A204.1 (cell line): Measurements from ENCODE around the gene CWH43.
"Not testable (repeated sequence)": the region's sequence is repeated elsewhere in the genome, so short reads cannot be mapped to it uniquely, and the experiment has no call there.

Experiments
- FAIRE-seq: peaks from 2 replicates; lab custom pipeline; 2012; peaks lifted over from hg19 to GRCh38; lab: Jason Lieb, UNC

Gene CWH43

DNA sequence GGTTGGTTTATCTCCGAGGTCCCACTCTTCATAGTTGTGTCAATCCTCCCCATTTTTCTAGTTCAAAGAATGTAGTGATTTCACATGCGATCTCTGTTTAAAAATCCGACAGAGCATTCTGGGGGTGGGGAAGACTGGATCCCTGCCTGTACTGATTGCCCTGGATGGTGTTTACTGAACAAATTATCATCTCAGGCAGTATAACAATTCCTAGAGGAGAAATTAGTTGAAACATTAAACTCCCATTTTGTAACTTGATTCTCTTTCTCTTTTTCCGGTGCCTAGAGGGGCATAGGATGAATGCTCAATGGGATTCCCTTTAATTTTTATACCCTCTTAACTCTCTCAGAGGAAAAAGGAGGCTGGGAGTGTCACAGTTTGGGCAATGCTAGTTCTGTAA, 10.0 kb upstream of the CWH43 start:
- no peak for FAIRE-seq

DNA sequence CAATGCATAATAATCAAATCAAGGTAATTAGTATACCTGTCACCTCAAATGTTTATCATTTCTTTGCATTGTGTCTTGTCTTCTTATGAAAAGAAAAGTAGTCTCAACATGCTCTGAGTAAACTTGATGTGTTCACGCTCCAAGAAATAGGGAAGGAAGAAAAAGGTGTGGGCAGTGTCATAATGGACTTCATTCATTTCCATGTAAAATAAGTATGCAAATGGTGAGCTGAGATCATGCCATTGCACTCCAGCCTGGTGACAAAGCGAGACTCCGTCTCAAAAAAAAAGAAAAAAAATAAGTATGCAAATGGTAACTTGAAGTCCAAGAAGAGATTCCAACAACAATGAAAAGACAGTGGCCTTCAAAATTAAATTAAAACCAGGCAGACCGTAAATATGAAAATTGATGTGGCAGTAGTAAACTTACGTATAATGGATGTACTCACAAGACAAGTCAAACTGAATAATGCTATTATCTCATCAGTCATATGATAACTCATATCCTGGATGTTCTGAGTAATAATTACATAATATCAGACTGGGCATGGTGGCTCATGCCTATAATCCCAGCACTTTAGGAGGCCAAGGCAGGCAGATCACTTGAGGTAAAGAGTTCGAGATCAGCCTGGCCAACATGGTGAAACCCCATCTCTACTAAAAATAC, 6.0 kb upstream of the CWH43 start:
- no peak for FAIRE-seq

DNA sequence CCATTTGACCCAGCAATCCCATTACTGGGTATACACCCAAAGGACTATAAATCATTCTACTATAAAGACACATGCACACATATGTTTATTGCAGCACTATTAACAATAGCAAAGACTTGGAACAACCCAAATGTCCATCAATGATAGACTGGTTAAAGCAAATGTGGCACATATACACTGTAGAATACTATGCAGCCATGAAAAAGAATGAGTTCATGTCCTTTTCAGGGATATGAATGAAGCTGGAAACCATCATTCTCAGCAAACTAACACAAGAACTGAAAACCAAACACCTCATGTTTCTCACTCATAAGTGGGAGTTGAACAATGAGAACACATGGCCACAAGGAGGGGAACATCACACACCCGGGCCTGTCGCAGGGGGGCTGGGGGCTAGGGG, 2.1 kb upstream of the CWH43 start:
- not testable (repeated sequence) for FAIRE-seq

DNA sequence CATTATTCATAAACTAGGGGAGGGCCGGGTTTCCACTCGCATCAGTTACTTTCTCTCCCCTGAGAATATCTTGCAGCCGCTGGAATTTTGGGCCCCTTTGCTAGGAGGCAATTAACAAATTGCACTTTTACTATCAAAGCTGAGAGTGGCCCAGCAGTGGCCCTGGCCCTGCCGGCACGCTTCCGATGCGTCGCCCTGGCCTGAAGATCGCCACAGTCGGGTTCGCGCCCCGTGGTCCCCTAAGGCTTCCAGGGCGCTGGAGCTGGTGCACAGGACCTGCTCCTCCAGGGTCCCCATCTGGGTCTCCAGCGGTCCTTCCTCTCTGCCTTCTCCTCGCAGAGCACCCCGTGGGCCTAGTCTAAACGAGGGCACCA, 486 bp upstream of the CWH43 start:
- FAIRE-seq, result no peak

DNA sequence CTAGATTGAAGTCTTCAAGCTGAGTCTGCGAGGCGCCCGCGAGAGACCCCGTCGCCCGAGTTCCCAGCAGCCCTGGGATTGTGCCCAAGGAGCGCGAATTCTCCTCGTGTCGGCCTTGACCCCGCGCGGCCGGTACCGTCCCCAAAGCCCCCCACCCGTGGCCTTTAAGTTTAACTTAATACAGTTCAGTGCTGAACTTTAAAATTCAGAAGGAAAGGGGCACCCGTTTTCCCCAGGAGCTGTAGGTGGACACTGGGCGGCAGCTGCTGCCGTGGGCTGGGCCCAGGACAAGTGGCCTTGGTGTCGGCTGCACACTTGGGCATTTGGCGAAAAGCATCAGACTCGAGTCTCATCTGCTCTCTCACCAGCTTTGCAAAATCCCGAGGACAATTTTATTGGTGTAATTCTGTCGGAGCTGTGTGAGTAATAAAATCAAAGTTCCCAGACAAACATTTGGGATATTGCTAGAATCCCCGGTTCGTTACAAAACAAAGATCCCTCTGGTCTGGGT, 634 bp downstream of the CWH43 start:
- no peak for FAIRE-seq

DNA sequence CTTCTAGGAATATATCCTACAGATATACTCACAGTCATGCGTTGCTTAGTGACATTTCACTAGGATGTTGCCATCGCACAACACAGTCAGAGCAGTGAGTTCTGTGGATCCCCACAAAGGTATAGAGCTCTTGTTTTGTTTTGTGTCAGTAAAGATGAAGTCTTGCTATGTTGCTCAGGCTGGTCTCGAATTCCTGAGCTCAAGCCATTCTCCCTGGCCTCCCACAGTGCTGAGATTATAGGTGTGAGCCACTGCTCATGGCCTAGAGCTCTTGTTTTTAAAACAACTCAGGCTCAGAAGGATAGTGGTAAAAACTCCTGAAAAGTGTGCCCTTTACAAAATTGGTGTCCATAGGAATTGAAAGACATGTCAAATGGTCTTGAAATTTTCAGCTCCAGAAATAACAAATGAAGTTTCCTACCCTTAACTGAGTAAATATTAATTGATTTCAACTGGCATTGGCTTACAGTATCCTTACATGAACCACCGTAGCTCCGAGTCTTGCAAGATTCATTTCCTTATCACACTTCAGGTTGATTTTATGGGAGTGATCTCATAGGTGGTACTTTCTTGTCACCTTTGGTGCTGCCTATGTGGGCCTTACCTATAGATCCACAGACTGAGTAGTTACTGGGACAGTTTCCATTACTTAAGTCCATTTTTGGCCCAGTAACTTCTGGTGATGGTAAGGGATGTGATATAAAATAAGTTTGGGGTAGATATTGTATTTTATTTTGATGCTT, 3.6 kb downstream of the CWH43 start:
- FAIRE-seq, result no peak

DNA sequence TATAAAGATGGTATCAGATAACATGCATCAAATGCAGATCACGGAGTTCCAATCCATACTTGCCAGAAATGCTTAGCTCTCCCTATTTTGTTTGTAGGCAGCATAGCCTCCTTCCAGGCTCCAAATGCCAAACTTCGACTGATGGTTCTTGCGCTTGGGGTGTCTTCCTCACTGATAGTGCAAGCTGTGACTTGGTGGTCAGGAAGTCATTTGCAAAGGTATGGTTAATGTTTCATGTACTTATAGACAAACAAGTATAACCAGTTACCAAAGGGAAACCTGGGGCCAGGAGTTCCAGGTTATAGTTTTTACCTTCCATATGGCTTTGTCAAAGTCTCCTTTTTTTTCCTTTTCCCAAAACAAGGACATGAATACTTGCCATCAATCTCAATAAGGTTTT, 5.3 kb downstream of the CWH43 start:
- no peak for FAIRE-seq

DNA sequence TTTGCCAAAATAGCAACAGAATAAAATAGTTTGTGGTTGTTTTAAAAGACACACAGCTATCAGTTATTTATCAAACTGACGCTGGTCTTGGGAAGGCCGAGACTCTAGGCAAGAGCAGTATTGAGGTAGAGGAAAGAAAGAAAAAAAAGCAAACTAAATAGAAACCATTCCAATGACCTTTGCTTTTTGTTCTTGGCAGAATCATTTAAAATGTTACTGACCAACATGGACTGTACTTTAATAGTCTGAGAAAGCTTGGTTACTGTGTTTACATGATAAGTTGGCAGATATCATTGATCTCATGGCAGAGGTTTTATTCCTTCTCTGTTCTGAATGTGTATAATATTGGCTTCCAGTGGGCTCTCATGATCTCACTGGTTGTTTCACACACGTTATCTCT, 11.9 kb downstream of the CWH43 start:
- no peak for FAIRE-seq

DNA sequence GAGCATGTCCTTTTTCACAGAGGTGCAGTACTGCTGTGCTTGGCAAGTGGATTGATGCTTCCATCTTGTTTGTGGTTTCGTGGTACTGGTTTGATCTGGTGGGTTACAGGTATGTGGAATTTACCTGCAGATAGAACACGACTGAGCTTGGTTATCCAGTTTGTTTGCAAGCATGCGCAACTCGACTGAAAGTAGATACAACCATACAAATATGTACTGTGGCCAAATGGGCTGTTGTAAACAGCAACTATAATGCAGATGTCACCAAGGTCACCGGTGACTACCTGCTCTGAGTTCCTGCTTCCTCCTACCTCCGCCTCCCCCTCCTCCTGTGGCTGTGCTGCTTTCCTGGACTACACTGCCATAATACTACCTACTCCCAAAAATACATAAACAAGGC, 12.4 kb downstream of the CWH43 start:
- no peak for FAIRE-seq

DNA sequence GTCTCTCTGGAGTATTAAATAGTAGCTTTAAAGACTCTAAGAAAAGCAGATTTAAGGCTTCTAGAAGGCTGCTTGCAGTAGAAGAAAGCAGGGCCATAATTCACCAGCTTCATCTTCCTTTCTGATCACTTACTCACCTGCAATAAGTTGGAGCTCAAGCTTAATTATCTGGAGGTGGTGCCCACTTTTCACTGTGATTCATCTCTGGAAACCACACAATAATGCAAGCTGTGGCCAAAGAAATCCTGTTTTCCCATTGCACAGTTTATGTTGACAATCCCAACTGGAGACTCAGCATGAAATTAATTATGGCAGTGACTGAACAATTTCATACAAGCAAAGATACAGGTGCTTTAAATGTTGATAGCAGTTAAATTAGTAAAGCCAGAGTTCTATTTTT, 14.7 kb downstream of the CWH43 start:
- no peak for FAIRE-seq

DNA sequence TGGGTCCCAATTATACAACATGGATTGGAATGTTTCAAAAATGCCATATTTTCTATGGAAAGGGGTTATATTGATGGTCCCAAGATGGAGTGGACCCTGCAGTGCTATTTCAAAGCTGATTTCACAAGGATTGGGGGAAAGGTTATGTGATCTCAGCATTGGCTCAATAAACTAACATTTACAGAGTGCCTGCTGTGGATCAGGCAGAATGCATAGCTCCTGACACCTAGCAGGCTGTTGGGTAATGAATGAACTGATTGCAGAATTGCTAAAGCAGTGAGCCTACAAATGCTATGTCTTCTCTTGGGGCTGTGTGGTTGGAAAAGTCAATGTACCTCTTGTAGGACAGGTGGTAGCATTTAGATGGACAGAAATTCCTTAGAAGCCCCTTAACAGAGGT, 16.9 kb downstream of the CWH43 start:
- no peak for FAIRE-seq

DNA sequence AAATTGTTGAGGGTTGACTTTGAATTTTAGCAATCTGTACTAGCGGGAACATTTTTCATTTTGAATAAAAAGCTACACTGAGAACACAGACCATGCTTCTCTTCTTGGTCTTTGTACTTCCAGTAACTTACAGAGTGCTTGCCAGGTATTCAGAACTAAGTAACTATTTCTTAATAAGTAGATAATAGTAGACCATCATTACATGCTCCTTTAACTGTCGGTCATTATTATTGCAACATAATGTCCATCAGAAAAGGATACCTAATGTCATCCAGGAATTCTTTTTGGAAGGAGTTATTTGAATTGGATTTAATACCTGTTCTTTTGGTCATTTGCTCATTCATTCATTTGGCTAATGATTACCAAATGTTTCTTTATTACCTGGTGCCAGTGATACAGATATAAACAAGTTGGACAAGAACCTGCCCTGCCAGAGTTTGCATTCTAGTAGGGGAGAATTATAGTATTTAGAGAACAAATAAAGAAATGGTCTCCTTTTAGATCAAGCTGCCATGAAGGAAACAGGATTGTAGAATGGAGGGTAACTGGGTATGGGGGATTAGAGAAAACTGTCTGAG, 32.7 kb downstream of the CWH43 start:
- no peak for FAIRE-seq

DNA sequence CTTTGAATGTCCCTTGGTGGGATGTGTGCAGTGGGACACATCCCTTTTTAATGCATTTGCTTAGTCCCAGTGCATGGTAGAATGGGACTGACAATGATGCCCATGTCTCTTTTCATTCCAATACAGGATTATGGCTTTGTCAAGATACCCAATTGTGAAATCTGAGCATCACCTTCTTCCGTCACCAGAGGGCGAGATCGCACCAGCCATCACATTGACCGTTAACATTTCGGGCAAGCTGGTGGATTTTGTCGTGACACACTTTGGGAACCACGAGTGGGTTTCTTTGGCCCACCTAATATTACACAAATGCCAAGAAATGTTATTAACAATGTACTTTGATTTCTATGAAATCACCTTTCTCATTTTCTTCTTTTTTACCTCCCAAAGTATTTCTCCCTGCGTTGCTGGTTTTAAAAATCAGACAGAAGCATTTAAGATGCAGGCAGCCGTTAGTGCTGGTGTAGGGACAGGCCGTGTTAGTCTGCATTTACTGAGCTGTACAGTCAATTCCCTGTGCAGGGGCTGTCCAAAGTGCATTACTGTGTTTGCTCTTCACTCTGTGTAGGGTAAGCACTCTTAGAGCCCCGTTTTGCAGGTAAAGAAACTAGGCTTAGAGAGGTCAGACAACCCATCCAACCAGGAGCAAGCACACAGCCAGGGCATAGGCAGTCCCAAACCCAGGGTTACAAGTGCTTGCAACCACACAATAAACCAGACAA, 46.5 kb downstream of the CWH43 start:
- FAIRE-seq, result peak; percentile 72

DNA sequence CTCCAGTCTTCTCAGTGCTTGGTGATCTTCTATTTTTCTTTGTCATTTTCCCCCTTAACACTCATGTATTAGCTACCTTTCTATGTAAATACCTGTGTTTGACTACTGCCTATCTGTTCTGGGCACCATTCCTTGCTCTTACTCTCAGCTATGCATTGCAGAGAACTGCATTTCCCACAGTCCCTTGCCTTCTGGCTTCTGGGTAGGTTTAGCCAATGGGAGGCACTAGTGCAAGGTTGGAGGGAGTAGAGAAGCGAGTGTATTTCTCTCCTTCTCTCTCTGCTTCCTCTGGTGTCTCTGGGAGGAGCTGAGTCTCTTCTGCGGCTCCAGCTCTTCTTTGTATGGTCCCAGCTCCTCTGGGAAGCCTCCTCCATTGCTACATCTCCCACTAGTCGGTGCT, 50.5 kb downstream of the CWH43 start:
- FAIRE-seq, result no peak

DNA sequence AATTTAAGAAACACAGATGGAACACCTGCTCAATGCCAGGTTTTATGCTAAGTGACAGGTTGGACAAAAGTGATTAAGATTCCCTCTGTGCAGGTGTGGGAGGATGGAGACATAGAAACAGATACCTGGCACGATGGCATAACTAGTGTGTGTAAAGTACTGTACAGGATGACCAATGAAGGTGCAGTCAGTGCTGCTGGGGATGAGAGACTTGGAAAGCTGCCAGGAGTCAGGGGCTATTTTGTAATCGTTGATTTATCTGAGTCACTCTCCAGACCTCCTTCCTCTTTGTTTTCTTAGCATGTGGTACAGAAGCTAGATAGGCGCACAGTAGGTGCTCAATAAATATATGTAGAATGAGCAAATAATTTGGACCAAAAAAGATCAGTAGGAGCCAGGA, 58.2 kb downstream of the CWH43 start:
- no peak for FAIRE-seq

DNA sequence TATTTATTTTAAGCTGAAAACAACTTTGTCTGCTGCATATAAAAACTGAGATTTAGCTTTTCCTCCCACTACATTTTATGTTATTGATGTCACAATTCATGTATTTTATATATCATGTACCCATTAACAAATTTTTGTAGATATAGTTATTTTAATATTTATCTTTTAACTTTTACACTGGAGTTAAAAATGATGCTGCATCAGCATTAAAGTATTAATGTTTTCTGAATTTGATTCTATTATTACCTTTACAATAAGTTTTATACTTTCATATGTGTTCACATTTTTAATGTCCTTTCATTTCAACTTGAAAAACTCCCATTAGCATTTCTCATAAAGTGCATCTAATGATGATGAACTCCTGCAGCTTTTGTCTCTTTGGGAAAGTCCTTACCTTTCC, 72.2 kb downstream of the CWH43 start:
- no peak for FAIRE-seq

DNA sequence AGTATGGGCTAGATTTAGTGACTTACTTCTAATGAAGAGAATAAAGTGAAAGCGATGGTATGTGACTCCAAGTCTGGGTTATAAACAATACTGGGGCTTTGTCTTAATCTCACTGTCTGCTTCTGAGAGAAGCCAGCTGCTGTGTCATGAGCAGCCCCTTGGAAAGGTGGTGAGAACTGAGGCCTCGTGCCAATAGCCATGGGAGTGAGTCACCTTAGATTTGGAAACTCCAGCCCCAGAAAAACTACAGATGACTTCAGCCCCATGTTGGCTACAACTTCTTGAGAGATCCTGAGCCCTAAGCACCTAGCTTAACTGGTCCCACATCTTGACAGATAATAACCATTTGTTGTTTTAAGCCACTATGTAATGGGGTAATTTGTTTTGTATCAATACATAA, 77.6 kb downstream of the CWH43 start:
- no peak for FAIRE-seq

DNA sequence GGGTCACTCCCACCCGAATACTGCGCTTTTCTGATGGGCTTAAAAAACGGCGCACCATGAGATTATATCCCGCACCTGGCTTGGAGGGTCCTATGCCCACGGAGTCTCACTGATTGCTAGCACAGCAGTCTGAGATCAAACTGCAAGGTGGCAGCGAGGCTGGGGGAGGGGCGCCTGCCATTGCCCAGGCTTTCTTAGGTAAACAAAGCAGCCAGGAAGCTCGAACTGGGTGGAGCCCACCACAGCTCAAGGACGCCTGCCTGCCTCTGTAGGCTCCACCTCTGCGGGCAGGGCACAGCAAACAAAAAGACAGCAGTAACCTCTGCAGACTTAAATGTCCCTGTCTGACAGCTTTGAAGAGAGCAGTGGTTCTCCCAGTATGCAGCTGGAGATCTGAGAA, 86.1 kb downstream of the CWH43 start:
- FAIRE-seq, result not testable (repeated sequence)

DNA sequence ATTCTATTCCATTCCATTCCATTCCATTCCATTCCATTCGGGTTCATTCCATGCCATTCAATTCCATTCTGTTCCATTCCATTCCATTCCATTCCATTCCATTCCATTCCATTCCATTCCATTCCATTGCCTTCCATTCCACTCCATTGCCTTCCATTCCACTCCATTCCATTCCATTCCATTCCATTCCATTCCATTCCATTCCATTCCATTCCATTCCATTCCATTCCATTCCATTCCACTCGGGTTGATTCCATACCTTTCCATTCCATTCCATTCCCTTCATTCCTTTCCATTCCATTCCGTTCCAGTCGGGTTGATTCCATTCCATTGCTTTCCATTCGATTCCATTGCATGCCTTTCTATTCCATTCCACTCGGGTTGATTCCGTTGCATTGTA, 105.8 kb downstream of the CWH43 start:
- not testable (repeated sequence) for FAIRE-seq

DNA sequence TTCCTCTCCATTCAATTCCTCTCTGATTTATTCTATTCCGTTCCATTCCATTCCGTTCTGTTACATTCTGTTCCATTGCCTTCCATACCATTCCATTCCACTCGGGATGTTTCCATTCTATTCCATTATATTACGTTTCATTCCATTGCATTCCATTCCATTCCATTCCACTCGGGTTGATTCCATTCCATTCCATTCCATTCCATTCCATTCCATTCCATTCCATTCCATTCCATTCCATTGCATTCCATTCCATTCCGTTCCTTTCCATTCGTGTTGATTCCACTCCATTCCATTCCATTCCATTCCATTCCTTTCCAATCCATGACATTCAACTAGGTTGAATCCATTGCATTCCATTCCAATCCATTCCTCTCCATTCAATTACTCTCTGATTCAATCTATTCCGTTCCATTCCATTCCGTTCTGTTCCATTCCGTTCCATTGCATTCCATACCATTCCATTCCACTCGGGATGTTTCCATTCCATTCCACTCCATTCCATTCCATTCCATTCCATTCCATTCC, 106.6 kb downstream of the CWH43 start:
- not testable (repeated sequence) for FAIRE-seq

DNA sequence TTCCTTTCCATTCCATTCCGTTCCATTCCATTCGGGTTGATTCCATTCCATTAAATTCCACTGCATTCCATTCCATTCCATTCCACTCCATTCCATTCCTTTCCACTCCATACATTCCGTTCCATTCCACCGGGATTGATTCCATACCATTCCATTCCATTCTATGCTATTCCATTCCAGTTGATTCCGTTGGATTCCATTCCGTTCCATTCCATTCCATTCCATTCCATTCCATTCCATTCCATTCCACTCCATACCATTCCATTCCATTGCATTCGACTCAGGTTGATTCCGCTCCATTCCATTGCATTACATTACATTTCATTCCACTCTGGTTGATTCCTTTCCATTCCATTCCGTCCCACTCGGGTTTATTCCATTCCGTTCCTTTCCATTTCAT, 110.1 kb downstream of the CWH43 start:
- not testable (repeated sequence) for FAIRE-seq

DNA sequence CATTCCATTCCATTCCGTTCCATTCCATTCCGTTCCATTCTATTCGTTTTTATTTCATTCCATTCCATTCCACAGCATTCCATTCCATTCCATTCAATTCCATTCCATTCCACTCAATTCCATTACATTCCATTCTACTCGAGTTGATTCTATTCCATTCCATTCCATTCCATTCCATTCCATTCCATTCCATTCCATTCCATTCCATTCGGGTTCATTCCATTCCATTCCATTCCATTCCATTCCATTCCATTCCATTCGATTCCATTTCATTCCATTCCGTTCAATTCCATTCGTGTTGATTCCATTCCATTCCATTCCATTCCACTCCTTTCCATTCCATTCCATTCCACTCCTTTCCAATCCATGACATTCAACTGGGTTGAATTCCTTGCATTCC, 110.6 kb downstream of the CWH43 start:
- not testable (repeated sequence) for FAIRE-seq

DNA sequence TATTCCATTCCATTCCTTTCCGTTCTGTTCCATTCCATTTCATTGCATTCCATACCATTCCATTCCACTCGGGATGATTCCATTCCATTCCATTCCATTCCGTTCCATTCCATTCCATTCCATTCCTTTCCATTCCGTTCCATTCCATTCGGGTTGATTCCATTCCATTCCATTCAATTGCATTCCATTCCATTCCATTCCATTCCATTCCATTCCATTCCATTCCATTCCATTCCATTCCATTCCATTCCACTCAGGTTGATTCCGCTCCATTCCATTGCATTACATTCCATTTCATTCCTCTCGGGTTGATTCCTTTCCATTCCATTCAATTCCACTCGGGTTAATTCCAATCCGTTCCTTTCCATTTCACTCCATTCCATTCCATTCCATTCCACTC, 111.0 kb downstream of the CWH43 start:
- not testable (repeated sequence) for FAIRE-seq
